ENCODE data around the gene ARHGEF28.
A peak's percentile ranks its signal among the peaks of the same experiment; 100 is the strongest.

Gene ARHGEF28

DNA sequence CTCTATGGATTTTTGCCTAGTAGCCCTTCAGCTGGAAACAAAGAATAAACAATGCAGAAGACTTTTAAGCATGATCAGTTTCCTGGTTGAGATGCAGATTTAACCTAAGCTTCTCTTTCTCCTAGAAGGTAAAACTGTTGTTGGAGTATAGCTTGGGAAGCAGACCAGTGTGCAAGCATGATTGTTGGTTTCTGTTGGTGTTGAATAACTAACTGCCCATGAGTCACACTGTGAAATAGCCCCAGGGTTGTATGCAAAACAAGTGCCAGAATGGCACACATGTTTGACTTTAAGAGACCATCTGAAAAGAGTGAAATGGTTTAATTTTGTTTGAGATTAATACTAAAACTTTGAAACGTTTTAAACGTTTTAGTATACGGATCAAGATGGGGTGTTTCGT is 227.1 kb downstream of the ARHGEF28 start:
- no CpG with 5 or more reads among the region's 4 CpGs for WGBS (ENCODE audit: extremely low coverage, insufficient coverage, insufficient read length)
- H2BK120ac ChIP-seq (ENCODE audit: insufficient read depth, low read length, poor library complexity) = no peak overlapping the region
- H3K79me2 ChIP-seq (ENCODE audit: control insufficient read depth, insufficient read depth, low read length, poor library complexity) = no peaks in the 10 kb centered on the region
- H3K4ac ChIP-seq (ENCODE audit: low read depth, low read length) = no peak overlapping the region
- H4K12ac ChIP-seq (ENCODE audit: low read depth, low read length) = no peak overlapping the region
- no peaks in the 10 kb centered on the region for H3K79me1 ChIP-seq (ENCODE audit: low read length)
- H3K27me3 ChIP-seq (ENCODE audit: insufficient read depth, low read length) = no peaks in the 10 kb centered on the region
- no peaks in the 10 kb centered on the region for H3K36me3 ChIP-seq (ENCODE audit: control insufficient read depth in 1 of 2, insufficient read depth in 2 of 2, low read length in 2 of 2)
- no peak overlapping the region for H3K4me2 ChIP-seq (ENCODE audit: low read length)
- no peak overlapping the region for H3K9ac ChIP-seq (ENCODE audit: low read length)
- no peak overlapping the region for H2AFZ ChIP-seq (ENCODE audit: insufficient read depth, low read length, poor library complexity)
- no peak overlapping the region for H2BK12ac ChIP-seq (ENCODE audit: low read length)
- no peak overlapping the region for H3K18ac ChIP-seq (ENCODE audit: low read length)
- no peak overlapping the region for H3K23ac ChIP-seq (ENCODE audit: low read length)
- no peak overlapping the region for H3K14ac ChIP-seq (ENCODE audit: low read length)
- no peak overlapping the region for H3K27ac ChIP-seq (ENCODE audit: low read depth, low read length)
- no peaks in the 10 kb centered on the region for H3K4me1 ChIP-seq (ENCODE audit: control insufficient read depth in 1 of 2, insufficient read depth in 2 of 2, low read length in 2 of 2)
- no peak overlapping the region for H3K4me3 ChIP-seq (ENCODE audit: low read depth, low read length)
- peak; percentile 22 to 69 for DNase-seq
- H4K8ac ChIP-seq (ENCODE audit: low read depth, low read length) = no peak overlapping the region
- no peak overlapping the region for H4K91ac ChIP-seq (ENCODE audit: low read depth, low read length)
- H3K9me3 ChIP-seq (ENCODE audit: insufficient read depth, low read depth, low read length) = no peaks in the 10 kb centered on the region
- no peak overlapping the region for H2AK5ac ChIP-seq (ENCODE audit: low read length)
- no peak overlapping the region for H2BK5ac ChIP-seq (ENCODE audit: low read depth, low read length, poor library complexity)

DNA sequence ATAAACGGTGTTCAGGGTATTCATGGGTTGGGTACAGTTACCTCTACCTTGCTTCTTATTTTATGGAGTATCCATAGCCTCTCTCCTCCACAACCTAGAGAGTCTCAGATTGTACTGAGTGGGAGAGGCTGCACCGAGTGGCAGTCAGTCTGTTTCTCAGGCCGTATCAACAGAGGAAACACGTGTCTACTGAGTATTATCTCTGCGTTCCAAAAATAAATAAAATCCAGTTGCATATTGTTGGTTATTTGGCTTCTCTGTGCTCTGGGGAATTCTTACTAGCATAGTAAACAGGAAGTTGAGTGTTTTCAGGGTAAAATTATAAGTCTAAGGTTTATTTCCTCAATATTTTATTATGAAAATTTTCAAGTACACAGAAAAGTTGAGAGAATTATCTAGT is 231.0 kb downstream of the ARHGEF28 start:
- Histone ChIP-seq H2AK5ac (ENCODE audit: low read length) (no peak overlapping the region), H3K79me1 (ENCODE audit: low read length) (no peaks in the 10 kb centered on the region), H2BK12ac (ENCODE audit: low read length) (no peak overlapping the region), H3K4me3 (ENCODE audit: low read depth, low read length) (no peak overlapping the region), H3K36me3 (ENCODE audit: control insufficient read depth in 1 of 2, insufficient read depth in 2 of 2, low read length in 2 of 2) (no peaks in the 10 kb centered on the region), H3K9me3 (ENCODE audit: insufficient read depth, low read depth, low read length) (no peaks in the 10 kb centered on the region), H4K12ac (ENCODE audit: low read depth, low read length) (no peak overlapping the region), H3K27me3 (ENCODE audit: insufficient read depth, low read length) (no peaks in the 10 kb centered on the region), H3K4me2 (ENCODE audit: low read length) (no peak overlapping the region), H3K4me1 (ENCODE audit: control insufficient read depth in 1 of 2, insufficient read depth in 2 of 2, low read length in 2 of 2) (no peaks in the 10 kb centered on the region), H3K79me2 (ENCODE audit: control insufficient read depth, insufficient read depth, low read length, poor library complexity) (no peaks in the 10 kb centered on the region), H3K9ac (ENCODE audit: low read length) (no peak overlapping the region), H2AFZ (ENCODE audit: insufficient read depth, low read length, poor library complexity) (no peak overlapping the region), H3K4ac (ENCODE audit: low read depth, low read length) (no peak overlapping the region), H2BK120ac (ENCODE audit: insufficient read depth, low read length, poor library complexity) (no peak overlapping the region), H3K23ac (ENCODE audit: low read length) (no peak overlapping the region), H4K8ac (ENCODE audit: low read depth, low read length) (no peak overlapping the region), H3K27ac (ENCODE audit: low read depth, low read length) (no peak overlapping the region), H4K91ac (ENCODE audit: low read depth, low read length) (no peak overlapping the region), H3K18ac (ENCODE audit: low read length) (no peak overlapping the region), H2BK5ac (ENCODE audit: low read depth, low read length, poor library complexity) (no peak overlapping the region), H3K14ac (ENCODE audit: low read length) (no peak overlapping the region)
- WGBS (ENCODE audit: extremely low coverage, insufficient coverage, insufficient read length) = no CpG with 5 or more reads among the region's 5 CpGs
- no peak for DNase-seq

DNA sequence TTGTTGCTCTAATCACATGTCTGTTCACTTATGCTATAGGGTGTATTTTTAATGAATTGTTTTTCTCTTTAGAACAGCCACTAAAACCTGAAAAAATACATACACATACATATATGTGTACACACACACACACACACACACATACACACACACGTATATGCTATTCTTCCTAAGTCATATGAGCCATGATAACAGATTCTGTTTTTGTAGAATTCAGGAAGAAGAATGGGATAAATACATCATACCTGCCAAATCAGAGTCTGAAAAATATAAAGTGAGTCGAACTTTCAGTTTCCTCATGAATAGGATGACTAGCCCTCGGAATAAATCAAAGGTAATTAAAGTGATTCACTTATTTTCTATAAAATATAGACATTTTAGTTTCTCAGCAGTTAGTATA is 231.4 kb downstream of the ARHGEF28 start:
- Histone ChIP-seq H2BK120ac (ENCODE audit: insufficient read depth, low read length, poor library complexity) (no peak overlapping the region), H3K79me1 (ENCODE audit: low read length) (no peaks in the 10 kb centered on the region), H3K27me3 (ENCODE audit: insufficient read depth, low read length) (no peaks in the 10 kb centered on the region), H2AK5ac (ENCODE audit: low read length) (no peak overlapping the region), H4K12ac (ENCODE audit: low read depth, low read length) (no peak overlapping the region), H2BK5ac (ENCODE audit: low read depth, low read length, poor library complexity) (no peak overlapping the region), H4K8ac (ENCODE audit: low read depth, low read length) (no peak overlapping the region), H3K4me2 (ENCODE audit: low read length) (no peak overlapping the region), H3K23ac (ENCODE audit: low read length) (no peak overlapping the region), H3K14ac (ENCODE audit: low read length) (no peak overlapping the region), H3K9me3 (ENCODE audit: insufficient read depth, low read depth, low read length) (no peaks in the 10 kb centered on the region), H3K18ac (ENCODE audit: low read length) (no peak overlapping the region), H3K4ac (ENCODE audit: low read depth, low read length) (no peak overlapping the region), H3K9ac (ENCODE audit: low read length) (no peak overlapping the region), H3K4me1 (ENCODE audit: control insufficient read depth in 1 of 2, insufficient read depth in 2 of 2, low read length in 2 of 2) (no peaks in the 10 kb centered on the region), H3K79me2 (ENCODE audit: control insufficient read depth, insufficient read depth, low read length, poor library complexity) (no peaks in the 10 kb centered on the region), H2AFZ (ENCODE audit: insufficient read depth, low read length, poor library complexity) (no peak overlapping the region), H3K27ac (ENCODE audit: low read depth, low read length) (no peak overlapping the region), H3K36me3 (ENCODE audit: control insufficient read depth in 1 of 2, insufficient read depth in 2 of 2, low read length in 2 of 2) (no peaks in the 10 kb centered on the region), H2BK12ac (ENCODE audit: low read length) (no peak overlapping the region), H4K91ac (ENCODE audit: low read depth, low read length) (no peak overlapping the region), H3K4me3 (ENCODE audit: low read depth, low read length) (no peak overlapping the region)
- WGBS (ENCODE audit: extremely low coverage, insufficient coverage, insufficient read length) = no CpG with 5 or more reads among the region's 3 CpGs
- DNase-seq = no peak

DNA sequence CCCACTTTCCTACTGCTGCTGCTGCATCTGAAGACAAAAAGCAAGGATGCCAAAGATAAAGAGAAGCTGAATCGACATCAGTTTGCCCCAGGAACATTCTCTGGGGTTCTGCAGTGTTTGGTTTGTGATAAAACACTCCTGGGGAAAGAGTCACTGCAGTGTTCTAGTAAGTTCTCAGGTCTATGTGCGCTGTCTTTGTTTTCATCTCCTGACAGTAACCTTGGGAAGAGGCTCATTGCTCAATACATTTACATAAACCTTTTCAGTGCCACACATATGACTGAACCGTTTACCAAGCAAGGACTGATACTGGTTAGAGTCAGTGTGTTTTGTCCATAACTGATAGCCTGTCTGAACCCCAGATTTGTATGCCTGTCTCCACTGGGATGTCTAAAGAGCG is 232.1 kb downstream of the ARHGEF28 start:
- Histone ChIP-seq H4K8ac (ENCODE audit: low read depth, low read length) (no peak overlapping the region), H3K27me3 (ENCODE audit: insufficient read depth, low read length) (no peaks in the 10 kb centered on the region), H3K4me2 (ENCODE audit: low read length) (no peak overlapping the region), H3K14ac (ENCODE audit: low read length) (no peak overlapping the region), H2BK12ac (ENCODE audit: low read length) (no peak overlapping the region), H3K79me2 (ENCODE audit: control insufficient read depth, insufficient read depth, low read length, poor library complexity) (no peaks in the 10 kb centered on the region), H3K9ac (ENCODE audit: low read length) (no peak overlapping the region), H4K91ac (ENCODE audit: low read depth, low read length) (no peak overlapping the region), H3K4ac (ENCODE audit: low read depth, low read length) (no peak overlapping the region), H2BK120ac (ENCODE audit: insufficient read depth, low read length, poor library complexity) (no peak overlapping the region), H2AFZ (ENCODE audit: insufficient read depth, low read length, poor library complexity) (no peak overlapping the region), H3K9me3 (ENCODE audit: insufficient read depth, low read depth, low read length) (no peaks in the 10 kb centered on the region), H3K27ac (ENCODE audit: low read depth, low read length) (no peak overlapping the region), H2AK5ac (ENCODE audit: low read length) (no peak overlapping the region), H2BK5ac (ENCODE audit: low read depth, low read length, poor library complexity) (no peak overlapping the region), H3K36me3 (ENCODE audit: control insufficient read depth in 1 of 2, insufficient read depth in 2 of 2, low read length in 2 of 2) (no peaks in the 10 kb centered on the region), H3K4me1 (ENCODE audit: control insufficient read depth in 1 of 2, insufficient read depth in 2 of 2, low read length in 2 of 2) (no peaks in the 10 kb centered on the region), H4K12ac (ENCODE audit: low read depth, low read length) (no peak overlapping the region), H3K4me3 (ENCODE audit: low read depth, low read length) (no peak overlapping the region), H3K18ac (ENCODE audit: low read length) (no peak overlapping the region), H3K79me1 (ENCODE audit: low read length) (no peaks in the 10 kb centered on the region), H3K23ac (ENCODE audit: low read length) (no peak overlapping the region)
- DNase-seq = no peak
- no CpG with 5 or more reads among the region's 4 CpGs for WGBS (ENCODE audit: extremely low coverage, insufficient coverage, insufficient read length)

All from trophoblast cell (in vitro differentiated cells and primary cell).